GM19328 (cell line): ENCODE data around the gene PTPN2.
A peak's percentile ranks its signal among the peaks of the same experiment; 100 is the strongest.
"Not testable (repeated sequence)": the region's sequence is repeated elsewhere in the genome, so short reads cannot be mapped to it uniquely, and the experiment has no call there.

Experiments used
- ATAC-seq: cut with Tn5 transposase; IDR thresholded peaks from one replicate; pipeline ENCODE4 v1.9.1; 2021; ENCODE audit warnings: mild to moderate bottlenecking, moderate library complexity; ENCODE audit not compliant: unreplicated experiment

PTPN2 gene

DNA sequence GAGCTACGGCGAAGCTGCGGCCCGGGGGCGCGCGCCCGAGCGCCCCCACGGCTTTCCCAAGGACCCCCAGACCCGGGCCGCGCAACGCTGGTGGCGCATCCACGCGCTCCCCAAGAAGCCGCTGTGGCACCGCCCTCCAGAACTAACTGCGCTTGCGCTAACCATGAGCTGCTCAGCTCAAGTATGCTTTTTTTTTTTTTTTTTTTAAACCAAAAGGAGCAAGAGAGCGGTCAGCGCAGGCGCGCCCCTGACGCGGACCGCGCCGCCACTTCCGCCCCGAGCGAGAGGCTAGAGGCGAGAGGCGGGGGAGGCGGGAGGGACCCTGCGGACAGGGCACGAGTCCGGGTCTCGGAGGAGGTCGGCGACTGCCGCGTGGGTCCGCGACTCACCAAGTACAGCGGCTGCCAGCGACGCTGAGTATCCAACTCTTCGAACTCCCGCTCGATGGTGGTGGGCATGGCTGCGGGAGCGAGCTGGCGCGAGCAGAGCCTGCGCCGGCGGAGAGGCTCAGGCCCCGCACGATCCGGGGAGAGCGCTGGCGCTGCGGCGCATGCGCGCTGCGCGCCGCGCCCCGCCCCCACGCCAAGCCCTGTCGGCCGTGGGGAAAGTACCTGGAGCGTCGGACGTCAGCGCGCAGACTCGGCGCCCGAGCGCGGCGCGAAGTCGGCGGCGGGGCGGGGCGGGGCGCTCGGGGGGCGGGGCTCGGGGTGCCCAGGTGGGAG, at the start of gene PTPN2:
TSS of gene PTPN2 (minus strand) at position 554 of the 722 bp plus-strand sequence. CDS start at position 458, 96 bp downstream.
- peak; percentile 63 for ATAC-seq

GRCh38 chr18:12933327-12933726, 49.3 kb upstream of the PTPN2 start:
- no peak for ATAC-seq

GRCh38 chr18:12930908-12931307, 46.9 kb upstream of the PTPN2 start:
- ATAC-seq, result no peak

GRCh38 chr18:12930376-12930775, 46.3 kb upstream of the PTPN2 start:
- ATAC-seq, result no peak

DNA sequence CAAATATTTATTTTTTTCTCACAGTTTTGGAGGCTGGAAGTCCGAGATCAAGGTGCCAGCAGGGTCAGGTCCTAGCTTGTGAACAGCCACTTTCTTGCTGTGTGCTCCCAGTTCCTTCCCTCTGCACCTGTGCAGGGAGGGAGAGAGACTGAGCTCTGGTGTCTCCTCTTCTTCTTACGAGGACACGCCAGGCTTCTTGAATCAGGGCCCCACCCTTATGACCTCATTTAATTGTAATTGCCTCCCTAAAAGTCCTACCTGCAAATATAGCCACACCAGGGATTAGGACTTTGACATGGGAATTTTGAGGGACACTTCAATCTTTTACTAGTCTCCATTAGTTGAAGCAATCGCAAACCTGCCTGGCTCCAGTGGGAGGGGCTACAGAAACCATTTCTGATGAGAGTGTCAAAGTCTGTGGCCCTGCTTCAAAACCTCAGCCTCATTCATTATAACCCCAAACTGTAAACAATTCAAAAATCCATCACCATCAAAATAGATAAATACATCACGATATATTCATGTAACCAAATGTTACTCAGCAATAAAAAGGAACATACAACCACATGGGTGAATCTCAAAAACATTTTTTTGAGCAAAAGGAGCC, 45.5 kb upstream of the PTPN2 start:
- ATAC-seq, result no peak

GRCh38 chr18:12928641-12929040, 44.6 kb upstream of the PTPN2 start:
- ATAC-seq, result no peak

DNA sequence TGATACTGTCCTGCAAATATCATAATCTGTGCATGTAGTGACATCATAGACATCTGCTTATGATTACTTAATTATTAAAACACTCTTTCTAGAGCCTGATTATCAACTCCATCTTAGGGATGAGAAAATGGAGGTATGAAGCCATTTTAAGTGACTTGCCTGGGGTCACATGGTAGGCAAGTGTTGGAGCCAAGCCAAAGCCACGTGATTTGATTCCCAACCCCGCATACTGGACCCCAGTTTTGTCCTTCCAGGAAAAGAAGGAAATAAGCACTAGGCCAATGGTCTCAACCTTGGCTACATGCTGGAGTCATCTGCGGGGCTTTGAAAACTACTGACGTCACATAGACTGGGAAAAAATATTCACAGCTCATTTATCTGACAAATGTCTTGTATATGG, 44.2 kb upstream of the PTPN2 start:
- no peak for ATAC-seq

GRCh38 chr18:12924616-12925015, 40.6 kb upstream of the PTPN2 start:
- ATAC-seq, result no peak

GRCh38 chr18:12922266-12922665, 38.2 kb upstream of the PTPN2 start:
- no peak for ATAC-seq

DNA sequence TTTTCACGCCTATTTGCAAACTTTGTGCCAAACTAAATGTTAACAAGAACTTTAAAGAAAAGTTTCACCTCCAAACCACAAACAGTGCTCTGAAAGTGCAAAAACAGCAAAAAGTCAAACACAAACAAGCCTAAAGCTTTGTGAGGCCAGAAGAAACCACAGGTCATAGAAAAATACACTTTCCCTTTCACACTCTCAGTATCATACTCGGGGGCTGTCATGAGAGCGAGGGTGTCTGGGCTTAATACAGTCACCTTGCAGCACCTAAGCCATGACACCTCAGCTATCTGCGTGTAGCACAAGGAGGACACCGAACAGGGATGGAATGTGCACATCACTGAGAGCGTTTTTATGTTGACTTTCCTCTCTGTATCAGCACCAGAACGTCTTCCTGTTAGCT, 37.1 kb upstream of the PTPN2 start:
- peak; percentile 57 for ATAC-seq

DNA sequence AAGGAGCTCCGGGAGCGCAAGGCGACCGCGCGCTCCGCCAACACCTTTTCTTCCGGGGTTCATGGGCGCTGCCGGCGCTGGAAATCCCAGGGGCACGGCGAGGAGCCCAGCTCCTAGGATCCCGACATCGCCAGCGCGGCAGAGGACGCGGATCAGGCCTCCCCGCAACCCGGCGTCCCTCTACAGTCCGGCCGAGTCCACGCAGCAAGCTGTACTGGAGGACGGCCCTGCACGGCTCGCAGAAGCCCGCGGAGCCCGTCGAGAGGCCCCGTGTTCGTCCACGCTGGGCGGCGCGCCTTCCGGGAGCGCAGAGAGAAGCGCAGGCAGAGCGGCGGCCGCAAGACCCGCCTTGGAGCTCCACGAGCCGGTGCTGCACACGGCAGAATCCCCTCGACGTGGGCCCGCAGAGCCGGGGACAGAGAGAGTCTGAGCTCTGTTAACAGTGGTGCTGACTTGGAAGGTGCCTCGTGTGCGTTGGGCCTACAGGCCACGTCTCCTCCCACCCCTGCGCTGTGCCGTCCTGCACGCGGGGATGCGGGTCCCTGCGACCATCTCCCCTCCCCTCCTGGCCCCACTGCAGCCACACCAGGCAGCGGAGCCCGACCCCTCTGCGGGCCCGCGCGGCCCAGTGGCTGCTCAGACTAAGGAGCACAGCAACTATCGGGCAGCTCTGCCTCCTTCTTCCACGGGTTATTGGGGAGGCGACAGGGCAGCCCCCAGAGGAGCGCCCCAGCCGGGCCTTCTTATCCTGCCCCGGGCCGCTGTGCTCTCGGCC, 28.1 kb upstream of the PTPN2 start:
- ATAC-seq, result no peak

DNA sequence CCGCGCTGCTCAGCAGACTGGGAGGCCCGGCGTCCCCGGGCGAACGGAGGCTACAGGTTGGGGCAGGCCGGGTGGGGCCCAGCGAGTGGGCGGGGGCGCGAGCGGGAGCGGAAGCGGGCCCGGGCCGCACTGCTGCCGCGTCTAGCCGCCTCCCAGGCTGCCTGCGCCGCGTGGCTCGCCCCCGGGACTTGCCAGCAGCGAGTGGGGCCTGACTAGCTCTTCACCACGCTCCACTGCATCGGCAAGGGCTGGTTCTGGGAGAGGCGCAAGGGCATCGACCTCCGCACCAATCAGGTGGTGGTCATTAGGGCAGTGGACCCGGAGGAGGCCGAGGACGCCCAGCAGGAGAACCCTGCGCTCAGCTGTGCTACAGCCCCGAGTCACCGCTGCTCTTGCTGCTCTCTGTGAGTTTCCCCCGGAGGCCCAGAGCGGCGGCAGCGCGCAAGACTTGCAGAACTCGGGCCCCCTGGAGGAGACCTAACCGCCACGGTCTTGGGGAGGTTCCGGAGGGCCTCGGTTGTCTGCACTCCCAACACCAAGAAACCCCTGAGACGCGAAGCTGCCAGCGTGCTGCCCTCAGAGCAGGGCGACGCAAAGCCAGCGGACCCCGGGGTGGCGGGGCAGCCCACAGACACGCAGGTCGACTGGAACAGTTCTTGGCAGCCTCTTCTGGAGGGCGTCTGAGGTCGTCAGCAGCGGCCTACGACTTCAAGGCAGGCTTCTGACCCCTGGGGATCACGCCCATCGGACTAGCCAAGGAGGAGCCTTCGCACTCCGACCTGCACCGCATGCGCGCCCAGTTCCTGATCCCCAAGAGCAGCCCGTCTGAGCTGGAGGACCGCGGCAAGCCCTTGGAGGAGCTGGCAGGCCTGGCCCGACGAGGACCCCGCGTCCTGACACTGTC, 27.2 kb upstream of the PTPN2 start:
- ATAC-seq, result no peak

DNA sequence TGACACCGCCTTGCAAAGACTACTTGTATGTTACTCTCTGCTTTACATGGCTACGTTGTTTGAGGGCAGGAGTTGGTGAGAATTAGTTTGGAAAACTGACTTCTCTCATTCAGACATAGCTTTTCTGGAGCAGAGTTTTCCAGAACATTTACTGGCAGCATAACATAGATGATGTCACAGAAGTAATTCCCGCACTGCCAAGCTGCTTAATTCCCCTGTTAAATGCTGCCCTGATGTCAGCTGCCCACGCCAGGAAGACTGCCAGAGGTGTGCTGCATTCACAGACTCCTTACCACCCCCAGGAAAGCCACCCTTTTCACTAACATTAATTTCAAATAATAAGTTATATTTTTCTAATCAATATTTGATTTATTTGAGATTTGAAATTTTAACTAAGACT, 24.7 kb upstream of the PTPN2 start:
- ATAC-seq, result no peak

DNA sequence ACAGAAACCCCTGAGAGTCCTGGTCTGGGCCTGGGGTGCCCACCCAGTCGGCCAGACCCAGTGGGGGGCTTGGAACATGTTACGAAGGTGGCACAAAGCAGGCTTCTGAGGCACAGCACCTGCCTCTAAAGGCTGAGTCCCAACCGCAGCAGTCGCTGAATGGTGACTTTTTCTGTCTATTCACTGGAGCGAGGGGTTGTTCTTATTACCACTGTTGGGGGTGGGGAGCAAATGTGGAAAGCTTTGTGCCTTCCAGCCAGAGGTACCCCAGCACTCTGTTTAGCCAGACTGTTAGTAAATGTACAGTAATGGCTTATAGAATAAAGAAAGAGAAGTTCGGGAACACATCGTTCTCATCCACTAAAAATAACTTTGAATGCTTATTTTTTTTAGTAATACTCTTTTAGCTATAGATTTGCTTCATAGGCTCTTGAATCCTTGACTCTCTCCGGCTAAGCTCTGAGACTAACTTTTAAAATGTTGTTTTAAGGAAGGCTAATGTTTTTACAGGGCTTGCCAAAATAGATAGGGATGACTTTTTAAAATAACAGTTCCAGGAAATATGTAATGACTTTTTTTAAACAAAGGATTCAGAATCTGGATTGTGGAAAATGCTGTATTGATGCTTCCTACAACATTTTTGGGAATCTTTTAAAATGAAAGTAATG, 23.4 kb upstream of the PTPN2 start:
- no peak for ATAC-seq

DNA sequence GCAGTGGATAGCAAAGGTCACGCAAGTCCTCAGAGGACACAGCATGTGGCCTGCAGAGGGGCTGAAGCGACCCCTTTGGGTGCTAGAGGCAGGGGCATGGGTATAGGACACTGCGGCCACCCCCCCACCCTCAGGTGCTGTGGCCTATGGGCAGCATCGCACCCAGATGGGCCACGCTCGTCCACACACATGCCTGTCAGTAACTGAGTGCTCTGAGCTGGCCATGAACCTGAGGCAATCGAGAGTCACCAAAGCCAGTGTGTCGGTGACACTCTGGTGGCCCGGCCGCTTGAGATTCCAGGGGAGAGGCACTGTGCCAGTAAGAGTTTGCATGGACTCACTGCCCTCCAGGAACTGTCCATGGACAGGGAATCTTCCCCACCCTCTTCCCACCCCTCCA, 22.7 kb upstream of the PTPN2 start:
- ATAC-seq, result no peak

DNA sequence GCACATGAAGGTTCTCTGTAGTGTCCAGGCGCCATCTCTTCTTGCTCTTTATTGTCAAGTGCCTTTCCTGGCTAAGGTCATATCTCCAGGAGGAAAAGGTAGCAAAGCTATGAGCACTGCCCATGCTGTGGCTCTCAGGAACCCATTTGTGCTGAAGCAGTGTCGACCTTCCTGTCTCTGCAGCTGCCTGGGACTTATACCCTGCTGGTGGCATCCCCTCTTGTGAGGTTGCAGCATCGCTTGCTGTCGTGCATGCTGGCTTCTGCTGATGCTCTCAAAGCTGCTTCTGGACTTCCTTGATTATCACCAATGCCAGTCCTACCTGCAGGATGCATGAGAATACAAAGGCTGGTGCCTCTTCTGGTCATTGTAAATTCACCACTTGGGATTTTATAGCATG, 22.1 kb upstream of the PTPN2 start:
- ATAC-seq, result no peak

GRCh38 chr18:12904012-12904516, 20.0 kb upstream of the PTPN2 start:
- no peak for ATAC-seq

GRCh38 chr18:12901208-12901607, 17.2 kb upstream of the PTPN2 start:
- not testable (repeated sequence) for ATAC-seq

GRCh38 chr18:12896784-12897333, 12.8 kb upstream of the PTPN2 start:
- not testable (repeated sequence) for ATAC-seq

GRCh38 chr18:12895626-12896025, 11.6 kb upstream of the PTPN2 start:
- no peak for ATAC-seq
